NCI-H82 treated with DMSO at 0.1 percent for 48 hours (cell line): ENCODE results near the gene CER1.
"Not testable (repeated sequence)": the region's sequence is repeated elsewhere in the genome, so short reads cannot be mapped to it uniquely, and the experiment has no call there.

Experiments
- DNase-seq: peaks from one replicate; lab custom pipeline; 2025; ENCODE audit not compliant: unreplicated experiment; lab: John Stamatoyannopoulos, UW

The CER1 gene

GRCh38 chr9:14719231-14719923 is 3.2 kb downstream of the CER1 start:
- no peak for DNase-seq

GRCh38 chr9:14715102-14715501 is 7.4 kb downstream of the CER1 start:
- no peak for DNase-seq

GRCh38 chr9:14713187-14713767 is 9.3 kb downstream of the CER1 start:
- no peak for DNase-seq

- no peak for DNase-seq
Measured at GRCh38 chr9:14710804-14711203, 11.7 kb downstream of the CER1 start.

GRCh38 chr9:14706530-14707140 is 15.9 kb downstream of the CER1 start:
- no peak for DNase-seq

GRCh38 chr9:14705079-14705478 is 17.5 kb downstream of the CER1 start:
- no peak for DNase-seq

- DNase-seq, result no peak
Measured at GRCh38 chr9:14704281-14704680, 18.3 kb downstream of the CER1 start.

GRCh38 chr9:14702200-14702720 is 20.3 kb downstream of the CER1 start:
- no peak for DNase-seq

- DNase-seq, result no peak
Measured at GRCh38 chr9:14693251-14693861, 29.2 kb downstream of the CER1 start, which contains the start of gene ZDHHC21. TSS of gene ZDHHC21 (minus strand) at chr9:14693432. CDS start at chr9:14674340, 19,092 bp downstream.

- no peak for DNase-seq
Measured at GRCh38 chr9:14692470-14693250, 29.9 kb downstream of the CER1 start.

- DNase-seq, result no peak
Measured at GRCh38 chr9:14690948-14691730, 31.4 kb downstream of the CER1 start.

GRCh38 chr9:14687042-14687719 is 35.4 kb downstream of the CER1 start:
- DNase-seq, result no peak

- no peak for DNase-seq
Measured at GRCh38 chr9:14686168-14686567, 36.4 kb downstream of the CER1 start.

- not testable (repeated sequence) for DNase-seq
Measured at GRCh38 chr9:14682616-14683015, 39.9 kb downstream of the CER1 start.

GRCh38 chr9:14678776-14679175 is 43.8 kb downstream of the CER1 start:
- DNase-seq, result no peak

GRCh38 chr9:14677872-14678271 is 44.7 kb downstream of the CER1 start:
- no peak for DNase-seq

GRCh38 chr9:14677396-14677795 is 45.1 kb downstream of the CER1 start:
- DNase-seq, result no peak

GRCh38 chr9:14674630-14675029 is 47.9 kb downstream of the CER1 start:
- DNase-seq, result no peak

- no peak for DNase-seq
Measured at GRCh38 chr9:14671377-14671776, 51.2 kb downstream of the CER1 start.

GRCh38 chr9:14670718-14671117 is 51.8 kb downstream of the CER1 start:
- DNase-seq, result no peak
